Muscle layer of duodenum (tissue), 2 donors: Measurements from ENCODE around the gene TCF23.
"Not testable (repeated sequence)": the region's sequence is repeated elsewhere in the genome, so short reads cannot be mapped to it uniquely, and the experiment has no call there.

Experiments
- H3K27ac ChIP-seq: one replicate; pipeline ENCODE4 v1.7.0; 2013; ENCODE audit warnings: mild to moderate bottlenecking, low read length
- H3K27me3 ChIP-seq: one replicate; pipeline ENCODE4 v1.7.0; 2013; ENCODE audit warnings: low read depth, mild to moderate bottlenecking, control low read depth, low read length
- H3K36me3 ChIP-seq, 2 donors: one replicate each; pipeline ENCODE4 v1.7.0; 2013; ENCODE audit warnings: low read length in 2 of 2, control low read depth in 1 of 2, mild to moderate bottlenecking in 1 of 2; ENCODE audit not compliant: insufficient read depth in 2 of 2, control insufficient read depth in 1 of 2
- H3K4me1 ChIP-seq, 2 donors: one replicate each; pipeline ENCODE4 v1.7.0; 2013; ENCODE audit warnings: low read length in 2 of 2, mild to moderate bottlenecking in 2 of 2, control low read depth in 1 of 2, moderate library complexity in 1 of 2; ENCODE audit not compliant: insufficient read depth in 2 of 2, control insufficient read depth in 1 of 2
- H3K4me3 ChIP-seq, 2 donors: one replicate each; pipeline ENCODE4 v1.7.0; 2013; ENCODE audit warnings: low read length in 2 of 2, low read depth in 1 of 2, mild to moderate bottlenecking in 1 of 2
- H3K9me3 ChIP-seq, 2 donors: one replicate each; pipeline ENCODE4 v1.7.0; 2013; ENCODE audit warnings: low read length in 2 of 2, control low read depth in 1 of 2, mild to moderate bottlenecking in 1 of 2; ENCODE audit not compliant: control insufficient read depth in 1 of 2
- donor health status: healthy.

The TCF23 gene

GRCh38 chr2:27182346-27182745 lies 33.5 kb downstream of the TCF23 start:
- Histone ChIP-seq H3K4me3 (no peak overlapping the region), H3K9me3 (no peaks in the 10 kb centered on the region), H3K36me3 (peaks cover 0 to 9% of the 10 kb centered on the region in 2 donors), H3K4me1 (no peaks in the 10 kb centered on the region), H3K27ac (no peak overlapping the region), H3K27me3 (no peaks in the 10 kb centered on the region)

- Histone ChIP-seq H3K36me3 (peaks cover 0 to 9% of the 10 kb centered on the region in 2 donors), H3K9me3 (no peaks in the 10 kb centered on the region), H3K4me1 (no peaks in the 10 kb centered on the region), H3K27ac (no peak overlapping the region), H3K27me3 (no peaks in the 10 kb centered on the region), H3K4me3 (no peak overlapping the region)
Measured at GRCh38 chr2:27184115-27184514, 35.3 kb downstream of the TCF23 start.

GRCh38 chr2:27185331-27186026 lies 36.7 kb downstream of the TCF23 start:
- H3K36me3 ChIP-seq = peaks cover 0 to 9% of the 10 kb centered on the region in 2 donors
- no peaks in the 10 kb centered on the region for H3K27me3 ChIP-seq
- peak overlapping the region; percentile 49 for H3K27ac ChIP-seq
- no peaks in the 10 kb centered on the region for H3K9me3 ChIP-seq
- H3K4me3 ChIP-seq = no peak overlapping the region
- H3K4me1 ChIP-seq = no peaks in the 10 kb centered on the region

- H3K27me3 ChIP-seq = no peaks in the 10 kb centered on the region
- H3K4me1 ChIP-seq = no peaks in the 10 kb centered on the region
- no peaks in the 10 kb centered on the region for H3K9me3 ChIP-seq
- peaks cover 0 to 3% of the 10 kb centered on the region in 2 donors for H3K36me3 ChIP-seq
- H3K27ac ChIP-seq = no peak overlapping the region
- no peak overlapping the region for H3K4me3 ChIP-seq
Measured at GRCh38 chr2:27186613-27187345, 38.0 kb downstream of the TCF23 start.

- H3K27me3 ChIP-seq = no peaks in the 10 kb centered on the region
- no peak overlapping the region for H3K27ac ChIP-seq
- H3K36me3 ChIP-seq = peaks cover 0 to 1% of the 10 kb centered on the region in 2 donors
- no peak overlapping the region for H3K4me3 ChIP-seq
- no peaks in the 10 kb centered on the region for H3K9me3 ChIP-seq
- no peaks in the 10 kb centered on the region for H3K4me1 ChIP-seq
Measured at GRCh38 chr2:27189989-27190388, 41.2 kb downstream of the TCF23 start.

GRCh38 chr2:27191070-27191829 lies 42.4 kb downstream of the TCF23 start:
- Histone ChIP-seq H3K4me3 (no peak overlapping the region), H3K9me3 (no peaks in the 10 kb centered on the region), H3K27me3 (no peaks in the 10 kb centered on the region), H3K27ac (no peak overlapping the region), H3K4me1 (no peaks in the 10 kb centered on the region), H3K36me3 (no peaks in the 10 kb centered on the region)

- H3K36me3 ChIP-seq = peaks cover 0 to 2% of the 10 kb centered on the region in 2 donors
- no peak overlapping the region for H3K27ac ChIP-seq
- no peak overlapping the region for H3K4me3 ChIP-seq
- no peaks in the 10 kb centered on the region for H3K4me1 ChIP-seq
- no peaks in the 10 kb centered on the region for H3K9me3 ChIP-seq
- no peaks in the 10 kb centered on the region for H3K27me3 ChIP-seq
Measured at GRCh38 chr2:27194538-27195354, 45.9 kb downstream of the TCF23 start.

- peaks cover 0 to 12% of the 10 kb centered on the region in 2 donors for H3K36me3 ChIP-seq
- H3K4me1 ChIP-seq, H3K4me3 ChIP-seq, H3K27me3 ChIP-seq, H3K27ac ChIP-seq, H3K9me3 ChIP-seq: not testable (repeated sequence)
Measured at GRCh38 chr2:27195799-27196198, 47.0 kb downstream of the TCF23 start.

- not testable (repeated sequence) for H3K9me3 ChIP-seq, H3K4me1 ChIP-seq, H3K27ac ChIP-seq
Measured at GRCh38 chr2:27198068-27198467, 49.3 kb downstream of the TCF23 start.

GRCh38 chr2:27198627-27199026 lies 49.8 kb downstream of the TCF23 start:
- H3K4me3 ChIP-seq = no peak overlapping the region
- no peaks in the 10 kb centered on the region for H3K9me3 ChIP-seq
- no peak overlapping the region for H3K27ac ChIP-seq
- H3K27me3 ChIP-seq = no peaks in the 10 kb centered on the region
- H3K4me1 ChIP-seq = no peaks in the 10 kb centered on the region
- peaks cover 12 to 40% of the 10 kb centered on the region in 2 donors for H3K36me3 ChIP-seq

More at GRCh38 chr2:27198068-27198467, 49.3 kb downstream of the TCF23 start:
- H3K27me3 ChIP-seq, H3K4me3 ChIP-seq: not testable (repeated sequence)
- peaks cover 10 to 34% of the 10 kb centered on the region in 2 donors for H3K36me3 ChIP-seq

- Histone ChIP-seq H3K36me3 (peaks cover 12 to 46% of the 10 kb centered on the region in 2 donors), H3K4me3 (no peak overlapping the region), H3K4me1 (no peaks in the 10 kb centered on the region), H3K27me3 (no peaks in the 10 kb centered on the region), H3K27ac (no peak overlapping the region), H3K9me3 (no peaks in the 10 kb centered on the region)
Measured at GRCh38 chr2:27199241-27199640, 50.4 kb downstream of the TCF23 start.
